ENCODE results near the gene GNPTG.

The GNPTG gene

GRCh38 chr16:1318268-1318545, 33.5 kb upstream of the GNPTG start:
- Histone ChIP-seq H3K9me3 (ENCODE audit: severe bottlenecking) (no peaks in the 10 kb centered on the region), H3K4me3 (ENCODE audit: severe bottlenecking) (no peak overlapping the region), H3K27ac (ENCODE audit: poor library complexity, severe bottlenecking) (no peak overlapping the region), H3K4me1 (ENCODE audit: insufficient read depth, poor library complexity, severe bottlenecking) (no peaks in the 10 kb centered on the region), H3K36me3 (ENCODE audit: low read depth) (peaks cover 86% of the 10 kb centered on the region), H3K27me3 (ENCODE audit: insufficient read depth, poor library complexity, severe bottlenecking) (no peaks in the 10 kb centered on the region)
- DNase-seq (ENCODE audit: low spot score) (no peak), ATAC-seq (ENCODE audit: low read depth) (no peak)
- TF ChIP-seq CTCF (IDR thresholded peaks at IDR 0.05; ENCODE audit: poor library complexity, severe bottlenecking), result no peak

GRCh38 chr16:1319041-1319440, 32.7 kb upstream of the GNPTG start:
- no peak for TF ChIP-seq CTCF (IDR thresholded peaks at IDR 0.05; ENCODE audit: poor library complexity, severe bottlenecking)
- peaks cover 84% of the 10 kb centered on the region for H3K36me3 ChIP-seq (ENCODE audit: low read depth)
- H3K9me3 ChIP-seq (ENCODE audit: severe bottlenecking), result no peaks in the 10 kb centered on the region
- H3K27me3 ChIP-seq (ENCODE audit: insufficient read depth, poor library complexity, severe bottlenecking), result no peaks in the 10 kb centered on the region
- H3K4me1 ChIP-seq (ENCODE audit: insufficient read depth, poor library complexity, severe bottlenecking), result no peaks in the 10 kb centered on the region
- no peak overlapping the region for H3K27ac ChIP-seq (ENCODE audit: poor library complexity, severe bottlenecking)
- no peak for DNase-seq (ENCODE audit: low spot score)
- ATAC-seq (ENCODE audit: low read depth), result no peak
- no peak overlapping the region for H3K4me3 ChIP-seq (ENCODE audit: severe bottlenecking)

GRCh38 chr16:1320097-1320496, 31.6 kb upstream of the GNPTG start:
- H3K36me3 ChIP-seq (ENCODE audit: low read depth), result peaks cover 81% of the 10 kb centered on the region
- H3K4me3 ChIP-seq (ENCODE audit: severe bottlenecking), result no peak overlapping the region
- no peaks in the 10 kb centered on the region for H3K4me1 ChIP-seq (ENCODE audit: insufficient read depth, poor library complexity, severe bottlenecking)
- no peaks in the 10 kb centered on the region for H3K27me3 ChIP-seq (ENCODE audit: insufficient read depth, poor library complexity, severe bottlenecking)
- H3K27ac ChIP-seq (ENCODE audit: poor library complexity, severe bottlenecking), result no peak overlapping the region
- H3K9me3 ChIP-seq (ENCODE audit: severe bottlenecking), result no peaks in the 10 kb centered on the region
- DNase-seq (ENCODE audit: low spot score), result no peak
- TF ChIP-seq CTCF (IDR thresholded peaks at IDR 0.05; ENCODE audit: poor library complexity, severe bottlenecking), result no peak
- no peak for ATAC-seq (ENCODE audit: low read depth)

- no peak overlapping the region for H3K27ac ChIP-seq (ENCODE audit: poor library complexity, severe bottlenecking)
- H3K9me3 ChIP-seq (ENCODE audit: severe bottlenecking), result no peaks in the 10 kb centered on the region
- no peaks in the 10 kb centered on the region for H3K27me3 ChIP-seq (ENCODE audit: insufficient read depth, poor library complexity, severe bottlenecking)
- ATAC-seq (ENCODE audit: low read depth) (no peak), DNase-seq (ENCODE audit: low spot score) (no peak)
- TF ChIP-seq CTCF (IDR thresholded peaks at IDR 0.05; ENCODE audit: poor library complexity, severe bottlenecking), result no peak
- H3K4me3 ChIP-seq (ENCODE audit: severe bottlenecking), result no peak overlapping the region
- peaks cover 77% of the 10 kb centered on the region for H3K36me3 ChIP-seq (ENCODE audit: low read depth)
- no peaks in the 10 kb centered on the region for H3K4me1 ChIP-seq (ENCODE audit: insufficient read depth, poor library complexity, severe bottlenecking)
Observed at GRCh38 chr16:1320658-1321240, 31.0 kb upstream of the GNPTG start.

- Histone ChIP-seq H3K27me3 (ENCODE audit: insufficient read depth, poor library complexity, severe bottlenecking) (no peaks in the 10 kb centered on the region), H3K27ac (ENCODE audit: poor library complexity, severe bottlenecking) (no peak overlapping the region), H3K9me3 (ENCODE audit: severe bottlenecking) (no peaks in the 10 kb centered on the region), H3K4me1 (ENCODE audit: insufficient read depth, poor library complexity, severe bottlenecking) (no peaks in the 10 kb centered on the region), H3K36me3 (ENCODE audit: low read depth) (peaks cover 61% of the 10 kb centered on the region), H3K4me3 (ENCODE audit: severe bottlenecking) (no peak overlapping the region)
- ATAC-seq (ENCODE audit: low read depth) (no peak), DNase-seq (ENCODE audit: low spot score) (no peak)
- no peak for TF ChIP-seq CTCF (IDR thresholded peaks at IDR 0.05; ENCODE audit: poor library complexity, severe bottlenecking)
Observed at GRCh38 chr16:1322407-1322806, 29.3 kb upstream of the GNPTG start.

Data from RWPE2 (cell line).